HG03066 (cell line): ENCODE measurements around the gene PFKL.

ENCODE experiments used
- ATAC-seq: cut with Tn5 transposase; IDR thresholded peaks from one replicate; pipeline ENCODE4 v1.9.1; 2021; ENCODE audit warnings: low read depth; ENCODE audit not compliant: unreplicated experiment

The PFKL gene

GRCh38 chr21:44374601-44375280 lies 74.9 kb downstream of the PFKL start:
- no peak for ATAC-seq

- ATAC-seq = no peak
These were observed 75.4 kb downstream of the PFKL start for GRCh38 chr21:44375281-44375651.

- ATAC-seq = no peak
These were observed 75.9 kb downstream of the PFKL start for GRCh38 chr21:44375761-44376241.

GRCh38 chr21:44376606-44377005 lies 76.8 kb downstream of the PFKL start:
- no peak for ATAC-seq
